ENCODE measurements around the gene OSBPL10.
"Not testable (repeated sequence)": the region's sequence is repeated elsewhere in the genome, so short reads cannot be mapped to it uniquely, and the experiment has no call there.

Gene OSBPL10

GRCh38 chr3:31704156-31704555, 276.9 kb downstream of the OSBPL10 start:
- no peak overlapping the region for H3K27ac ChIP-seq (ENCODE audit: low read depth, low read length)
- H3K9me3 ChIP-seq (ENCODE audit: low read length), result no peaks in the 10 kb centered on the region

GRCh38 chr3:31701286-31701685, 279.8 kb downstream of the OSBPL10 start:
- Histone ChIP-seq H3K27me3 (ENCODE audit: control insufficient read depth in 1 of 2, insufficient read depth in 2 of 2, low read length in 2 of 2) (no peaks in the 10 kb centered on the region), H3K36me3 (ENCODE audit: insufficient read depth, low read length) (no peaks in the 10 kb centered on the region), H3K9me3 (ENCODE audit: low read length) (no peaks in the 10 kb centered on the region), H3K9ac (ENCODE audit: low read length) (no peak overlapping the region), H3K27ac (ENCODE audit: low read depth, low read length) (no peak overlapping the region), H3K4me3 (ENCODE audit: low read depth in 1 of 2, low read length in 2 of 2) (no peak overlapping the region), H3K4me1 (ENCODE audit: insufficient read depth, low read length) (no peaks in the 10 kb centered on the region)

More at GRCh38 chr3:31704156-31704555, 276.9 kb downstream of the OSBPL10 start:
- Histone ChIP-seq H3K4me3 (ENCODE audit: low read depth in 1 of 2, low read length in 2 of 2) (no peak overlapping the region), H3K27me3 (ENCODE audit: control insufficient read depth in 1 of 2, insufficient read depth in 2 of 2, low read length in 2 of 2) (no peaks in the 10 kb centered on the region), H3K36me3 (ENCODE audit: insufficient read depth, low read length) (no peaks in the 10 kb centered on the region), H3K4me1 (ENCODE audit: insufficient read depth, low read length) (no peaks in the 10 kb centered on the region), H3K9ac (ENCODE audit: low read length) (no peak overlapping the region)

GRCh38 chr3:31699309-31699953, 281.6 kb downstream of the OSBPL10 start:
- Histone ChIP-seq H3K9me3 (ENCODE audit: low read length) (no peaks in the 10 kb centered on the region), H3K4me1 (ENCODE audit: insufficient read depth, low read length) (no peaks in the 10 kb centered on the region), H3K36me3 (ENCODE audit: insufficient read depth, low read length) (no peaks in the 10 kb centered on the region), H3K9ac (ENCODE audit: low read length) (no peak overlapping the region), H3K4me3 (ENCODE audit: low read depth in 1 of 2, low read length in 2 of 2) (no peak overlapping the region), H3K27ac (ENCODE audit: low read depth, low read length) (no peak overlapping the region), H3K27me3 (ENCODE audit: control insufficient read depth in 1 of 2, insufficient read depth in 2 of 2, low read length in 2 of 2) (no peaks in the 10 kb centered on the region)

GRCh38 chr3:31696815-31697548, 284.1 kb downstream of the OSBPL10 start:
- no peak overlapping the region for H3K9ac ChIP-seq (ENCODE audit: low read length)
- no peak overlapping the region for H3K4me3 ChIP-seq (ENCODE audit: low read depth in 1 of 2, low read length in 2 of 2)
- no peaks in the 10 kb centered on the region for H3K27me3 ChIP-seq (ENCODE audit: control insufficient read depth in 1 of 2, insufficient read depth in 2 of 2, low read length in 2 of 2)
- no peaks in the 10 kb centered on the region for H3K36me3 ChIP-seq (ENCODE audit: insufficient read depth, low read length)
- H3K27ac ChIP-seq (ENCODE audit: low read depth, low read length), result no peak overlapping the region
- no peaks in the 10 kb centered on the region for H3K9me3 ChIP-seq (ENCODE audit: low read length)
- H3K4me1 ChIP-seq (ENCODE audit: insufficient read depth, low read length), result no peaks in the 10 kb centered on the region

GRCh38 chr3:31696009-31696297, 285.1 kb downstream of the OSBPL10 start:
- Histone ChIP-seq H3K9ac (ENCODE audit: low read length) (no peak overlapping the region), H3K36me3 (ENCODE audit: insufficient read depth, low read length) (no peaks in the 10 kb centered on the region), H3K4me1 (ENCODE audit: insufficient read depth, low read length) (no peaks in the 10 kb centered on the region), H3K27ac (ENCODE audit: low read depth, low read length) (no peak overlapping the region), H3K4me3 (ENCODE audit: low read depth in 1 of 2, low read length in 2 of 2) (no peak overlapping the region), H3K9me3 (ENCODE audit: low read length) (no peaks in the 10 kb centered on the region), H3K27me3 (ENCODE audit: control insufficient read depth in 1 of 2, insufficient read depth in 2 of 2, low read length in 2 of 2) (no peaks in the 10 kb centered on the region)

- Histone ChIP-seq H3K9me3 (ENCODE audit: low read length) (no peaks in the 10 kb centered on the region), H3K9ac (ENCODE audit: low read length) (no peak overlapping the region), H3K4me3 (ENCODE audit: low read depth in 1 of 2, low read length in 2 of 2) (no peak overlapping the region), H3K27me3 (ENCODE audit: control insufficient read depth in 1 of 2, insufficient read depth in 2 of 2, low read length in 2 of 2) (no peaks in the 10 kb centered on the region), H3K4me1 (ENCODE audit: insufficient read depth, low read length) (no peaks in the 10 kb centered on the region), H3K36me3 (ENCODE audit: insufficient read depth, low read length) (no peaks in the 10 kb centered on the region), H3K27ac (ENCODE audit: low read depth, low read length) (no peak overlapping the region)
Observed at GRCh38 chr3:31695280-31696008, 285.6 kb downstream of the OSBPL10 start.

GRCh38 chr3:31693346-31693745, 287.7 kb downstream of the OSBPL10 start:
- H3K9me3 ChIP-seq (ENCODE audit: low read length), result no peaks in the 10 kb centered on the region
- H3K27me3 ChIP-seq (ENCODE audit: control insufficient read depth in 1 of 2, insufficient read depth in 2 of 2, low read length in 2 of 2), result no peaks in the 10 kb centered on the region
- H3K27ac ChIP-seq (ENCODE audit: low read depth, low read length), result no peak overlapping the region
- H3K4me3 ChIP-seq (ENCODE audit: low read depth in 1 of 2, low read length in 2 of 2), result no peak overlapping the region
- H3K36me3 ChIP-seq (ENCODE audit: insufficient read depth, low read length), result no peaks in the 10 kb centered on the region
- no peaks in the 10 kb centered on the region for H3K4me1 ChIP-seq (ENCODE audit: insufficient read depth, low read length)
- no peak overlapping the region for H3K9ac ChIP-seq (ENCODE audit: low read length)

GRCh38 chr3:31692751-31693150, 288.3 kb downstream of the OSBPL10 start:
- Histone ChIP-seq H3K9me3 (ENCODE audit: low read length) (no peaks in the 10 kb centered on the region), H3K27ac (ENCODE audit: low read depth, low read length) (no peak overlapping the region), H3K4me1 (ENCODE audit: insufficient read depth, low read length) (no peaks in the 10 kb centered on the region), H3K4me3 (ENCODE audit: low read depth in 1 of 2, low read length in 2 of 2) (no peak overlapping the region), H3K27me3 (ENCODE audit: control insufficient read depth in 1 of 2, insufficient read depth in 2 of 2, low read length in 2 of 2) (no peaks in the 10 kb centered on the region), H3K9ac (ENCODE audit: low read length) (no peak overlapping the region), H3K36me3 (ENCODE audit: insufficient read depth, low read length) (no peaks in the 10 kb centered on the region)

- H3K27me3 ChIP-seq (ENCODE audit: control insufficient read depth in 1 of 2, insufficient read depth in 2 of 2, low read length in 2 of 2), result no peaks in the 10 kb centered on the region
- H3K9me3 ChIP-seq (ENCODE audit: low read length), result no peaks in the 10 kb centered on the region
- H3K9ac ChIP-seq (ENCODE audit: low read length), result no peak overlapping the region
- no peak overlapping the region for H3K27ac ChIP-seq (ENCODE audit: low read depth, low read length)
- H3K36me3 ChIP-seq (ENCODE audit: insufficient read depth, low read length), result no peaks in the 10 kb centered on the region
- H3K4me1 ChIP-seq (ENCODE audit: insufficient read depth, low read length), result no peaks in the 10 kb centered on the region
- H3K4me3 ChIP-seq (ENCODE audit: low read depth in 1 of 2, low read length in 2 of 2), result no peak overlapping the region
Observed at GRCh38 chr3:31690771-31691170, 290.3 kb downstream of the OSBPL10 start.

GRCh38 chr3:31689523-31689922, 291.5 kb downstream of the OSBPL10 start:
- not testable (repeated sequence) for H3K9me3 ChIP-seq (ENCODE audit: low read length); H3K4me3 ChIP-seq (ENCODE audit: low read depth in 1 of 2, low read length in 2 of 2); H3K36me3 ChIP-seq (ENCODE audit: insufficient read depth, low read length); H3K4me1 ChIP-seq (ENCODE audit: insufficient read depth, low read length); H3K9ac ChIP-seq (ENCODE audit: low read length); H3K27me3 ChIP-seq (ENCODE audit: control insufficient read depth in 1 of 2, insufficient read depth in 2 of 2, low read length in 2 of 2); H3K27ac ChIP-seq (ENCODE audit: low read depth, low read length)

GRCh38 chr3:31688984-31689383, 292.1 kb downstream of the OSBPL10 start:
- H3K27ac ChIP-seq (ENCODE audit: low read depth, low read length), result no peak overlapping the region
- H3K4me3 ChIP-seq (ENCODE audit: low read depth in 1 of 2, low read length in 2 of 2), result no peak overlapping the region
- no peaks in the 10 kb centered on the region for H3K36me3 ChIP-seq (ENCODE audit: insufficient read depth, low read length)
- H3K4me1 ChIP-seq (ENCODE audit: insufficient read depth, low read length), result no peaks in the 10 kb centered on the region
- no peaks in the 10 kb centered on the region for H3K27me3 ChIP-seq (ENCODE audit: control insufficient read depth in 1 of 2, insufficient read depth in 2 of 2, low read length in 2 of 2)
- H3K9ac ChIP-seq (ENCODE audit: low read length), result no peak overlapping the region
- H3K9me3 ChIP-seq (ENCODE audit: low read length), result no peaks in the 10 kb centered on the region
